Motor neuron (in vitro differentiated cells): ENCODE measurements around the gene CRABP1. TPM values are rescaled to one million over a fixed set of nuclear protein-coding genes. Genes with fewer than 3 reads are reported as not detected.

Source experiments
- ATAC-seq, 8 experiments: fragments of 200-7000 bp; cut with Tn5 transposase; replicated peaks in 6 of 8; 2 replicates each; pipeline ENCODE4 v1.8.0; 2021; ENCODE audit warnings: mild to moderate bottlenecking in 8 of 8, moderate library complexity in 8 of 8
- H3K27ac ChIP-seq, 2 donors: fragments of 250-450 bp; sonication (Bioruptor Pico); 2 replicates each; pipeline ENCODE4 v1.9.0; 2021; ENCODE audit warnings: antibody characterized with exemption in 2 of 2, mild to moderate bottlenecking in 2 of 2, moderate library complexity in 1 of 2
- H3K4me1 ChIP-seq, 2 donors: fragments of 250-450 bp; sonication (Bioruptor Pico); replicated peaks in 1 of 2; 2 replicates each; pipeline ENCODE4 v1.6.1; 2021; ENCODE audit warnings: antibody characterized with exemption in 2 of 2, mild to moderate bottlenecking in 2 of 2, moderate library complexity in 1 of 2
- H3K4me3 ChIP-seq, 5 donors: fragments of 250-450 bp; sonication (Bioruptor Pico); 2 replicates each; pipeline ENCODE4 v1.9.0; 2021; ENCODE audit warnings: antibody characterized with exemption in 5 of 5, mild to moderate bottlenecking in 5 of 5, moderate library complexity in 4 of 5
- WGBS, 10 experiments: fragments of 450-650 bp; shearing (Covaris generic); methylation state at CpG; one replicate each; pipeline ENCODE4 v1.0.0; 2022; 5-methylcytosine and 5-hydroxymethylcytosine counted together
- in situ Hi-C, 9 experiments: fragments of 400-800 bp; cut with MboI; loops; one replicate each; pipeline ENCODE4 v1.15.0; 2021; ENCODE audit warnings: low sequenced_read_pairs in 9 of 9, low pct_unique_long_range_greater_than_20kb in 2 of 9; ENCODE audit not compliant: unreplicated experiment in 9 of 9
- total RNA-seq, 8 experiments: library from RNA; unstranded; fragments of 300-600 nt; gene quantifications; 2 replicates each; pipeline versions ENCODE4 v1.2.3 to v1.2.4, GENCODE V29; 2022

Gene CRABP1
- total RNA-seq, 8 experiments from 2014 or later: 7.7 to 1,434 (median 472) TPM; not detected in 1

GRCh38 chr15:78308422-78309032 is 31.6 kb upstream of the CRABP1 start:
- peaks cover 13 to 19% of the 10 kb centered on the region in 2 donors for H3K4me1 ChIP-seq
- H3K27ac ChIP-seq: no peak overlapping the region
- in situ Hi-C loops: loop anchor here in 4 of 9 experiments (10.0 to 25.0 kb wide), 3 partner anchors 104 to 126 kb away; partner anchors contain the start of gene IREB2 (in 1 of the 4)
- 0 to 61% (median 6%) methylated on average over 1 to 6 of the region's 9 CpGs; no CpG with 5 or more reads in 3 of the 10 experiments for WGBS, 10 experiments
- peak; percentile 70 to 97 (median 88) for ATAC-seq
- H3K4me3 ChIP-seq: no peak overlapping the region

GRCh38 chr15:78311292-78311691 is 28.9 kb upstream of the CRABP1 start:
- WGBS, 10 experiments: 80 to 100% (median 93%) methylated on average over 1 to 3 of the region's 3 CpGs; no CpG with 5 or more reads in 7 of the 10 experiments
- H3K27ac ChIP-seq: no peak overlapping the region
- H3K4me1 ChIP-seq: peaks cover 34 to 40% of the 10 kb centered on the region in 2 donors
- H3K4me3 ChIP-seq: no peak overlapping the region
- no peak for ATAC-seq
- in situ Hi-C loops: loop anchor here in 7 of 9 experiments (10.0 to 25.0 kb wide), 4 partner anchors 101 to 124 kb away; partner anchors contain the start of gene IREB2 (in 1 of the 7)

- WGBS, 10 experiments: 47 to 100% (median 70%) methylated on average over 1 to 4 of the region's 4 CpGs; no CpG with 5 or more reads in 4 of the 10 experiments
- in situ Hi-C loops: loop anchor here in 7 of 9 experiments (10.0 to 25.0 kb wide), 4 partner anchors 100 to 122 kb away; partner anchors contain the start of gene IREB2 (in 1 of the 7)
- Histone ChIP-seq H3K4me3 (no peak overlapping the region), H3K4me1 (peaks cover 47 to 50% of the 10 kb centered on the region in 2 donors), H3K27ac (peak overlapping the region in 1 of 2 donors; percentile 26)
- peak in 2 of 8 experiments; percentile 4 to 5 for ATAC-seq
Observed at GRCh38 chr15:78312536-78312935, 27.6 kb upstream of the CRABP1 start.

DNA sequence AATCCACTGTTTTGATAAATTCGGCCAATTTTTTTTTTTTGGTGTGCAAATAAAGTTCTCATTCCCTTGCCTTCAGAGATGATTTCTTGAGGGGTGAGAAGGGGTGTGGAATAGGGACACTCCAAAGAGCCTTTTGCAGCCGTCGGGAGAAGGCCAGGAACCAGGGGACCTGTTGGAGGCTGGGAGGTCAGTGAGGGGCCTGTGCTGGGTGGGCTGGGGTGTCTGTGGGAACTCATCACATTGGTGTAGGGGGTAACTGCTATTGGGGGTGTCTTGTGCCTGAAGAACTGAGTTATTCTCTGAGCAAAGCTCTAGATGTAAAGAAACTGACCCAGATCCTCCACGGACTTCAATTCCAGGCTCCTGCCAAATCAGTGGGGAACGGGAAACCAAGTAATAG is 27.2 kb upstream of the CRABP1 start:
- WGBS, 10 experiments: 8 to 87% (median 59%) methylated on average over 2 to 5 of the region's 5 CpGs; no CpG with 5 or more reads in 7 of the 10 experiments
- ATAC-seq: no peak
- Histone ChIP-seq H3K4me1 (peaks cover 51 to 52% of the 10 kb centered on the region in 2 donors), H3K4me3 (no peak overlapping the region), H3K27ac (peak overlapping the region in 1 of 2 donors; percentile 17)
- in situ Hi-C loops: loop anchor here in 7 of 9 experiments (10.0 to 25.0 kb wide), 4 partner anchors 99 to 122 kb away; partner anchors contain the start of gene IREB2 (in 1 of the 7)

- no peak overlapping the region for H3K4me3 ChIP-seq
- no peak overlapping the region for H3K27ac ChIP-seq
- in situ Hi-C loops: loop anchor here in 7 of 9 experiments (10.0 to 25.0 kb wide), 4 partner anchors 99 to 121 kb away; partner anchors contain the start of gene IREB2 (in 1 of the 7)
- 62 to 95% (median 67%) methylated on average over 2 to 4 of the region's 8 CpGs; no CpG with 5 or more reads in 7 of the 10 experiments for WGBS, 10 experiments
- no peak for ATAC-seq
- peaks cover 55 to 56% of the 10 kb centered on the region in 2 donors for H3K4me1 ChIP-seq
Observed at GRCh38 chr15:78313383-78313782, 26.8 kb upstream of the CRABP1 start.

- in situ Hi-C loops: loop anchor here in 7 of 9 experiments (10.0 to 25.0 kb wide), 4 partner anchors 98 to 121 kb away; partner anchors contain the start of gene IREB2 (in 1 of the 7)
- ATAC-seq: no peak
- Histone ChIP-seq H3K27ac (no peak overlapping the region), H3K4me1 (peaks cover 59 to 60% of the 10 kb centered on the region in 2 donors), H3K4me3 (no peak overlapping the region)
- 32 to 100% (median 80%) methylated on average over 1 to 3 of the region's 7 CpGs; no CpG with 5 or more reads in 7 of the 10 experiments for WGBS, 10 experiments
Observed at GRCh38 chr15:78314181-78314581, 26.0 kb upstream of the CRABP1 start.

- Histone ChIP-seq H3K27ac (peak overlapping the region; percentile 87 to 89), H3K4me1 (peaks cover 74 to 75% of the 10 kb centered on the region in 2 donors), H3K4me3 (no peak overlapping the region)
- peak; percentile 23 to 67 (median 38) for ATAC-seq
- in situ Hi-C loops: loop anchor here in 7 of 9 experiments (10.0 to 25.0 kb wide), 4 partner anchors 97 to 119 kb away; partner anchors contain the start of gene IREB2 (in 1 of the 7)
- WGBS, 10 experiments: 0 to 7% (median 0%) methylated on average over 2 to 3 of the region's 7 CpGs; no CpG with 5 or more reads in 7 of the 10 experiments
Observed at GRCh38 chr15:78315686-78316282, 24.4 kb upstream of the CRABP1 start.

DNA sequence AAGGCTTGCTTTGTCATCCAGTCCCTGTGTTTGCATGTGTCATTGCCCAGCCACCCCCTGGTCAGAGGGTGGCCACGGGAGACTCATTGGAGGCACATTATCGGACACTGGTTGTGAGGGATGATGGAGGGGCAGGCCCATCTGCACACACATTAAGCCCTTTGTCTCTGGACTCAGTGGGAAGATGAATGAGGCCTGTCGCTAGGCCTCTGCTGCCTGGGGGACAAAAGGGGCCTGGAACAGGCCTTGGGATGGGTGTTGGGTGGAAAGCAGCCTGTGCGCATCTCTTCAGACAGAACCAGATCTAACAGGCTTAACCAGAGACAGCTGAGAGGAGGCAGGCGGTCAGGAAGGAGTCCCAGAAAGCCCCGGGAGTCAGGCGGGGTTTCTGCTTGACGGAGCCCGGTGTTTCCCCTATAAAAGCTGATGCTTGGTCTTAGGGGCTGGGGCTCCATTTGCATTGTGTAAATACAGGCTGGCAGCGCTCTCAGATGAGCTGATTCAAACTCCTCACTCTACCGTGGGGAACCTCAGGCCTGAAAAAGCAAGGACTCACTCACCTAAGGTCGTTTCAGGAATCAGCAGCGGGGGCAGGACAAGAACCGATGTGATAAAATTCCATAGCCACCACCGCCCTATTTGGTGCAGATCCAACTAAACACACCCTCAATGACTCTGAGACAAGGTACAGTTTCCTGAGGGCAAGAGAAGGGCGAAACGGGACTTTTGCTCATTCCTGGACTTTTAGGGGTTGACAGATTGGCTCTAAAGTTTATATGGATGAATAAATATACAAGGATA is 23.7 kb upstream of the CRABP1 start:
- in situ Hi-C loops: loop anchor here in 7 of 9 experiments (10.0 to 25.0 kb wide), 4 partner anchors 96 to 118 kb away; partner anchors contain the start of gene IREB2 (in 1 of the 7)
- 4 to 60% (median 17%) methylated on average over 2 to 11 of the region's 17 CpGs; no CpG with 5 or more reads in 3 of the 10 experiments for WGBS, 10 experiments
- peaks cover 80 to 82% of the 10 kb centered on the region in 2 donors for H3K4me1 ChIP-seq
- H3K4me3 ChIP-seq: peak overlapping the region in 2 of 5 donors; percentile 2 to 9
- ATAC-seq: peak; percentile 75 to 91 (median 88)
- H3K27ac ChIP-seq: peak overlapping the region; percentile 87 to 89

DNA sequence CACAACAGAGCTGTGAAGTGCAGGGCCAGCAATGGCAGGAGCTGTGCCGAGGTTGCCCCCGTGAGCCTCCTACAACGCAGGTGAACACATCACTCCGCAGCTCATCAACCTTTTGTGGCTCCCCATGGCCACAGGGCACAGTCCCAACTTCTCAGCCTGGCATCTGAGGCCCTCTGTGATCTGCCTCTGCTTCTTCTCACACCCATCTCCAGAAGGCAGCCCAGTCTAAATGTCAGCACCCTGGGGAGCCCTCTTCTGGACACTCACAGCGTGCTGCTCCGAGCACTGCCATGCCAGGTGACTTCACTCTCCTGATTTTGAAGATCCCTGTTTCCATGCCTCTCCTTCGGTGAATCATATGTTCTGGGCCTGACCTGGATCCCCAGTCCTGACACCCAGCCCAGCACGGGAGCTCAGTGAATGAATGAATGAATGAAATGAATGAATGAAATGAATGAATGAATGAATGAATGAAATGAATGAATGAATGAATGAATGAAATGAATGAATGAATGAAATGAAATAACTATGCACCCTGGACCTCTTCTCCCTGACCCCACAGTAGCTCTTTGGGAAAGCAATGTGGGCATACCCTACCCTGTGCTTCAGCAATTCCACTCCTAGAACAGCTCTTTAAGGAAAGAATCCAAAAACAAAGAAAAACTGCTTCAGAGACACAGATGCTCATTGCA is 22.9 kb upstream of the CRABP1 start:
- 29 to 100% (median 80%) methylated on average over 1 to 5 of the region's 8 CpGs; no CpG with 5 or more reads in 3 of the 10 experiments for WGBS, 10 experiments
- in situ Hi-C loops: loop anchor here in 7 of 9 experiments (10.0 to 25.0 kb wide), 4 partner anchors 95 to 118 kb away; partner anchors contain the start of gene IREB2 (in 1 of the 7)
- peak overlapping the region in 1 of 5 donors; percentile 9 for H3K4me3 ChIP-seq
- peaks cover 83 to 88% of the 10 kb centered on the region in 2 donors for H3K4me1 ChIP-seq
- peak in 1 of 8 experiments; percentile 10 for ATAC-seq
- H3K27ac ChIP-seq: peak overlapping the region; percentile 87 to 89

GRCh38 chr15:78319588-78319987 is 20.6 kb upstream of the CRABP1 start:
- ATAC-seq: no peak
- H3K27ac ChIP-seq: peak overlapping the region; percentile 3 to 8
- in situ Hi-C loops: loop anchor here in 7 of 9 experiments (10.0 to 25.0 kb wide), 4 partner anchors 93 to 115 kb away; partner anchors contain the start of gene IREB2 (in 1 of the 7)
- 0 to 93% (median 55%) methylated on average over 1 to 3 of the region's 10 CpGs; no CpG with 5 or more reads in 6 of the 10 experiments for WGBS, 10 experiments
- H3K4me3 ChIP-seq: no peak overlapping the region
- peaks cover 81 to 91% of the 10 kb centered on the region in 2 donors for H3K4me1 ChIP-seq

DNA sequence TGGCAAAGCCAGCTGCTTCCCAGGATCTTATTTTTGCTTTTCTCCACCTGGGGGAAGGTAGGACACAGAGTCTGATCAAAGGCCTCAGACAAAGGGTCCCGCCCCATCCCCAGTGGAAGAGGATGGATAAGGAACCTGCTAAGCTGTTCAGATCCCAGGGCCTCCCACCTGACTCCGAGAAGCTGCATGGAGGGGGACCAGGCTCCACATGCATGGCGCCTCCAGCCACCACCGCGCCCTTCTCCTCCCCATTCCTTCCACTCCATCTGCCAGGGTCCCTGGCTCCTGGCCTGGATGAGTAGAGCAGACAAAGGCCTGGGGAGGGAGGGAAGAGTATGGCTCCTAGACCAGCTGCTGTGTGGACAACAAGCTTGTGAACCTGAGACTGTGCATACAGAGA is 20.0 kb upstream of the CRABP1 start:
- no peak for ATAC-seq
- in situ Hi-C loops: loop anchor here in 2 of 9 experiments (25.0 kb wide), 1 partner anchor 92 kb away; no protein-coding TSS in a partner anchor
- Histone ChIP-seq H3K27ac (peak overlapping the region; percentile 3 to 22), H3K4me1 (peaks cover 84 to 93% of the 10 kb centered on the region in 2 donors), H3K4me3 (no peak overlapping the region)
- WGBS, 10 experiments: 50 to 100% (median 100%) methylated on average over 1 of the region's 5 CpGs; no CpG with 5 or more reads in 7 of the 10 experiments
